HG03565 (cell line): Measurements from ENCODE around the gene DET1.

ENCODE experiments used
- ATAC-seq: cut with Tn5 transposase; IDR thresholded peaks from one replicate; pipeline ENCODE4 v1.9.1; 2021; ENCODE audit warnings: mild to moderate bottlenecking, moderate library complexity; ENCODE audit not compliant: unreplicated experiment

Gene DET1

DNA sequence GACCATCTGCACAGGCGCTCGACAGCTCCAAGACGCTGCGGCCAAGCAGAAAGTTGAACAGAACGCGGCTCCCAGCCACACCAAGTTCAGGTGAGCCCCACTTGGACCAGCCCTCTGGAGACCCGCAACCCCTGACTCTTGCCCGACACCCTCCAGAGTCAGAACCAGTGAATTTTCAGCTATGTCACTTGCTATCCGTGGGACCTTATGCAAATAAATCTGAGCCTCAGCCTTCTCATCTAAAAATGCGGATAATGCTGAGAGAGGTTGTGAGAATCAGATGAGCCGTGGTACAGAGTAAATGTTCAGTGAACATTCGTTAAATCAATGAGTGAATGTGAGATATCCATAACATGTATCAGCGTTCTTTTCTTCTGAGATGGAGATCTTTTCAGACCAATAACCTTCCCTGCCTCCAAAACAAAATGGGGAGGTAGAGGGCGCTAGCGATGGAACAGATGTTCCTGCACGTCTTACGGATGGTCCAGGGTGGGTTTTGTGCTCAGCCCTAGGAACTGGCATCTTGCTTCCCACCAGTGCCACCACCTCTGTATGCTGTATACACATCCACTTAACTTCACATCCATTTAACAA, 78.4 kb downstream of the DET1 start:
- peak; percentile 1 for ATAC-seq

DNA sequence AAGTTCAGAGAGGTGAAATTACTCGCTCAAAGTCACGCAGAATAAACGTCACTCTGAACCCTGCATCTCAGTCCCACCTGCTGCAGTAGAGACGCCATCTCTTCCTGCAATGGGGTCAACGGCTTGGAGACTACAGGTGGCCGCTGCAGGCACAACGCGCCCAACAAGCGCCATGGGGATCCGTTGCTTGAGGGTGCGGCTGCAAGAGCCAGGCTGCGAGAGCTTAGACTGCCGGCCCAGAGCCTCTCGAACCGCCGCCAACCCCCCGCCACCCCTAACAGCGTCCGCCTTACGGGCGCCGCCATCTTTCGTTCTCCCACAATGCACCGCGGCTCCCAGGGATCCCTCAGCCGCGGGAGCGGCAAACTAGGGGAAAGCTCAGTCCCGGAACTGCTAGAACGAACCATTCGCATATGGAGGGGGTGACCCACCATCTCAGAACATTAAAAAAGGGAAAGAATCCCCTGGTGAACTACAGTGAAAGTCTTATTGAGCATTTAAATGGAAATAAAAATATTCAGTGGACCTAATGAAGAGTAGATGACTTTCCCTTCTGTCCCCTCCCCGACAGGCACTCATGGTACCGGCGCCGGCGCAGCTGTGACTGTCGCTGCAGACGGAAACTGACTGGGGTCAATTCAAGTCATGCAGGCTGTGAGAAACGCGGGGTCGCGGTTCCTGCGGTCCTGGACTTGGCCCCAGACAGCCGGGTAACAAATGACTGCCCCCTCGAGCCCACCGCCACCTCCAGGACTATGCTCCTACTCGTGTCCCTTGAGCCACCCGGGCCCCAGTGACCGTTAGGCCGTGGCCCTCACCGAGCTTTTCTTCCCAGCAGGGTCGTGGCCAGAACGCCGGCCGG, 79.2 kb downstream of the DET1 start, which contains the start of the genes MRPL46 and MRPS11:
Gene MRPL46 (minus strand): TSS at position 316 of the 862 bp plus-strand sequence. CDS start 11 bp downstream, at position 305.
Gene MRPS11 (plus strand): TSS at position 636 of the 862 bp plus-strand sequence. CDS start 10 bp downstream, at position 646.
- peak; percentile 84 for ATAC-seq

DNA sequence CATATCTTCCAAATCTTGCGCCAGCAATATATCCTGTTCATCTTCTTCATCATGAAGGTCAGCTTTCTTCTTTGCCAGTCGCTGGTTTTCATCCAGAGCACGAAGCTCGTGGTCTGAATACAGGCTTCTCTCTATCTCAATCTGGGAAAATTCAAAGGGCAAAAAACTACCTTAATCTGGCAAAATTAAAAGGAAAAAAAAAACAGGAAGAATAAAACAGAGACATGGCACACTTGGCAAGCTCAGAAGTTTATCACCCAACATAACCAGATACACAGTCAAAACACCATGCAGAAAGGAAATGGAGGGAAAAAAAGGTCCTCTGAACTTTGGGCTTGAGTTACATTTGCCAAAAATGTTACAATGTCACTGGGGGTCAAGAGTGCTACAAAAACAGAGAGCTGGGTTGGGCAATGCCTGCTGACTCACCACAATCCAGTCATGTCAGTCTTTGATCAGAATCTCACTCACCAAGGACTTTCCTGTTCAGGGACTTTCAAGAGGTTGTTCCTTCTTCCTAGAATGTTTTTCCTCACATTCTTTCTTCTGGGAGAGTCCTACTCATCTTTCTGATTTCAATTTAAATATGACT, 80.8 kb downstream of the DET1 start:
- no peak for ATAC-seq

DNA sequence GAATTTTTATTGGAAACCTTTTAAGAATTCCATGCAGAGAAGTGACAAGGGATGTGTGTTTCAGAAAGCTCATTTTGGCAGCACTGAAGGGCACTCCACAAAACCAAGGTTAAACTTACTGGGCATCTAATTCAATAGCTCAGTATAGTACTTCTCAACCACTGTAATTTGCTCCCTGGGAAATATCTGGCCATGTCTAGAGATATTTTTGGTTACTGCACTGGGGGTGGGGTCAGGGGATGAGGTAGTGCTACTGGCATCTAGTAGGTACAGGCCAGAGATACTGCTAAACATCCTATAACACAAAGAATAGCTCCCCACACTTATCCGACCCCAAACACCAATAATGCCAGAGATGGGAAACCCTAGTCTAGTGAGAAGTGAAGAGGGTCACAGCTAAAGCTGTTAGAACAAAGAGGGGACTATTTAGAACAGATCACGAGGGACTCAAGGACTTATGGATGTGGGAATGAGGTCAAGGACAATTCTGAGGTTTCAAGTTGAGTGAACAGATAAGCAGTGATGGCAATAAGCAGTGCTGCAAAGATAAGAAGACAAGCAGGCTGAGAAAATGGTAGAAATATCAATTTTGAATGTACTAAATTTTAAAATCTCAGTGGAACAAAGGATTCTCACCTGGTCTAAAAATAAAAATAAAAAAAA, 82.5 kb downstream of the DET1 start:
- ATAC-seq = no peak
